ENCODE results near the gene TRIM40.

TRIM40 gene

GRCh38 chr6:30194797-30195690, 59.1 kb downstream of the TRIM40 start:
- H3K4me3 ChIP-seq (ENCODE audit: low read depth, low read length) = no peak overlapping the region
- no peak for DNase-seq (ENCODE audit: low read depth)
- no peak for TF ChIP-seq CTCF (IDR thresholded peaks at IDR 0.05; ENCODE audit: control insufficient read depth, extremely low read depth, insufficient read depth)

- H3K4me3 ChIP-seq (ENCODE audit: low read depth, low read length) = no peak overlapping the region
- TF ChIP-seq CTCF (IDR thresholded peaks at IDR 0.05; ENCODE audit: control insufficient read depth, extremely low read depth, insufficient read depth) = no peak
- no peak for DNase-seq (ENCODE audit: low read depth)
Measured at GRCh38 chr6:30195951-30196350, 60.0 kb downstream of the TRIM40 start.

- no peak overlapping the region for H3K4me3 ChIP-seq (ENCODE audit: low read depth, low read length)
- no peak for TF ChIP-seq CTCF (IDR thresholded peaks at IDR 0.05; ENCODE audit: control insufficient read depth, extremely low read depth, insufficient read depth)
- DNase-seq (ENCODE audit: low read depth) = no peak
Measured at GRCh38 chr6:30196376-30196775, 60.4 kb downstream of the TRIM40 start.

Measured in LNCaP clone FGC (cell line).